Measurements from ENCODE around the gene SHROOM2.
"Not testable (repeated sequence)": the region's sequence is repeated elsewhere in the genome, so short reads cannot be mapped to it uniquely, and the experiment has no call there.

Gene SHROOM2

GRCh38 chrX:9842541-9842940, 56.3 kb downstream of the SHROOM2 start:
- DNase-seq, result no peak

GRCh38 chrX:9844936-9845577, 58.8 kb downstream of the SHROOM2 start:
- no peak for DNase-seq

- DNase-seq, result no peak
Observed at GRCh38 chrX:9845578-9845952, 59.3 kb downstream of the SHROOM2 start.

- no peak for DNase-seq
Observed at GRCh38 chrX:9846631-9847030, 60.4 kb downstream of the SHROOM2 start.

GRCh38 chrX:9847071-9847470, 60.8 kb downstream of the SHROOM2 start:
- DNase-seq, result no peak

- no peak for DNase-seq
Observed at GRCh38 chrX:9848718-9849479, 62.7 kb downstream of the SHROOM2 start.

GRCh38 chrX:9851890-9852289, 65.7 kb downstream of the SHROOM2 start:
- no peak for DNase-seq

- no peak for DNase-seq
Observed at GRCh38 chrX:9853307-9853706, 67.1 kb downstream of the SHROOM2 start.

- DNase-seq, result no peak
Observed at GRCh38 chrX:9855561-9856283, 69.5 kb downstream of the SHROOM2 start.

GRCh38 chrX:9856588-9856987, 70.4 kb downstream of the SHROOM2 start:
- DNase-seq, result no peak

GRCh38 chrX:9857575-9858474, 71.6 kb downstream of the SHROOM2 start:
- no peak for DNase-seq

GRCh38 chrX:9858684-9859083, 72.5 kb downstream of the SHROOM2 start:
- DNase-seq, result not testable (repeated sequence)

- DNase-seq, result no peak
Observed at GRCh38 chrX:9859711-9860555, 73.7 kb downstream of the SHROOM2 start.

GRCh38 chrX:9860826-9861225, 74.6 kb downstream of the SHROOM2 start:
- no peak for DNase-seq

- DNase-seq, result no peak
Observed at GRCh38 chrX:9861711-9862110, 75.5 kb downstream of the SHROOM2 start.

- no peak for DNase-seq
Observed at GRCh38 chrX:9862525-9862924, 76.3 kb downstream of the SHROOM2 start.

GRCh38 chrX:9862953-9863352, 76.7 kb downstream of the SHROOM2 start:
- DNase-seq, result no peak

- DNase-seq, result no peak
Observed at GRCh38 chrX:9864011-9864410, 77.8 kb downstream of the SHROOM2 start.

GRCh38 chrX:9865804-9866472, 79.7 kb downstream of the SHROOM2 start:
- DNase-seq, result no peak

- DNase-seq, result no peak
Observed at GRCh38 chrX:9866633-9867032, 80.4 kb downstream of the SHROOM2 start.

- DNase-seq, result no peak
Observed at GRCh38 chrX:9867226-9867625, 81.0 kb downstream of the SHROOM2 start.
